Naive thymus-derived CD4-positive, alpha-beta T cell (primary cell): ENCODE measurements around the gene CXCL16. TPM values are rescaled to one million over a fixed set of nuclear protein-coding genes. Genes with fewer than 3 reads are reported as not detected.

Experiments used
- ATAC-seq: fragments of 150-1000 bp; cut with Tn5 transposase; 2 replicates; pipeline ENCODE4 v1.10.0; 2021; ENCODE audit warnings: mild to moderate bottlenecking, moderate library complexity
- CTCF ChIA-PET: fragments of 350-600 bp; sonication (Branson Sonifier 250); formaldehyde crosslinking; loops from one replicate; lab custom pipeline; 2021; ENCODE audit warnings: antibody characterized with exemption; lab: Charles Lee
- POLR2A ChIA-PET: fragments of 350-600 bp; sonication (Branson Sonifier 250); formaldehyde crosslinking; loops from one replicate; lab custom pipeline; 2021; ENCODE audit warnings: antibody characterized with exemption, inconsistent platforms; lab: Charles Lee
- DNase-seq, 9 donors: peaks; one replicate each; pipeline versions ENCODE4 v3.0.0 to v3.0.0-alpha.2; 2020 to 2022; ENCODE audit warnings: mixed read lengths in 1 of 9
- H3K27ac ChIP-seq: one replicate; pipeline ENCODE4 v1.7.0; 2013; ENCODE audit warnings: mild to moderate bottlenecking, low read depth, low read length, moderate library complexity
- H3K27me3 ChIP-seq, 2 donors: one replicate each; pipeline ENCODE4 v1.7.0; 2013; ENCODE audit warnings: low read length in 2 of 2, mild to moderate bottlenecking in 2 of 2, moderate library complexity in 2 of 2; ENCODE audit not compliant: control insufficient read depth in 2 of 2, insufficient read depth in 2 of 2
- H3K36me3 ChIP-seq, 3 experiments: 1 replicate in 2 of 3; 2 replicates in 1 of 3; pipeline ENCODE4 v1.7.0; 2013; ENCODE audit warnings: low read length in 3 of 3, mild to moderate bottlenecking in 3 of 3, moderate library complexity in 1 of 3; ENCODE audit not compliant: insufficient read depth in 3 of 3, control insufficient read depth in 2 of 3
- H3K4me1 ChIP-seq, 2 donors: one replicate each; pipeline ENCODE4 v1.7.0; 2013; ENCODE audit warnings: low read length in 2 of 2, mild to moderate bottlenecking in 2 of 2, moderate library complexity in 1 of 2; ENCODE audit not compliant: control insufficient read depth in 2 of 2, insufficient read depth in 2 of 2
- H3K4me3 ChIP-seq: 2 replicates; pipeline ENCODE4 v1.7.0; 2013; ENCODE audit warnings: mild to moderate bottlenecking, low read length
- H3K9me3 ChIP-seq, 3 experiments: 1 replicate in 2 of 3; 2 replicates in 1 of 3; pipeline ENCODE4 v1.7.0; 2013; ENCODE audit warnings: low read length in 3 of 3; ENCODE audit not compliant: control insufficient read depth in 2 of 3
- H3K27ac Mint-ChIP-seq, 9 donors: one replicate each; pipeline ENCODE4 v1.8.0; 2020 to 2022; ENCODE audit warnings: mixed read lengths in 9 of 9, mild to moderate bottlenecking in 8 of 9, moderate library complexity in 5 of 9, inconsistent platforms in 2 of 9
- H3K27me3 Mint-ChIP-seq, 5 donors: one replicate each; pipeline ENCODE4 v1.8.0; 2021 to 2022; ENCODE audit warnings: mixed read lengths in 5 of 5, mild to moderate bottlenecking in 1 of 5
- H3K36me3 Mint-ChIP-seq, 5 donors: one replicate each; pipeline ENCODE4 v1.8.0; 2020 to 2022; ENCODE audit warnings: mixed read lengths in 5 of 5, mild to moderate bottlenecking in 3 of 5, inconsistent platforms in 1 of 5
- H3K4me1 Mint-ChIP-seq, 7 donors: one replicate each; pipeline ENCODE4 v1.8.0; 2020 to 2022; ENCODE audit warnings: mixed read lengths in 7 of 7, mild to moderate bottlenecking in 3 of 7, inconsistent platforms in 1 of 7
- H3K4me3 Mint-ChIP-seq, 10 donors: one replicate each; pipeline ENCODE4 v1.8.0; 2020 to 2022; ENCODE audit warnings: mild to moderate bottlenecking in 10 of 10, mixed read lengths in 10 of 10, moderate library complexity in 6 of 10, inconsistent platforms in 2 of 10
- H3K9me3 Mint-ChIP-seq, 11 donors: one replicate each; pipeline ENCODE4 v1.8.0; 2020 to 2022; ENCODE audit warnings: mixed read lengths in 11 of 11, mild to moderate bottlenecking in 4 of 11, inconsistent platforms in 1 of 11, moderate library complexity in 1 of 11
- intact Hi-C, 2 donors: fragments of 100-400 bp; cut with micrococcal nuclease; formaldehyde crosslinking; loops; one replicate each; pipeline ENCODE4 v1.15.1; 2023
- polyA plus RNA-seq, 2 donors: library from polyadenylated mRNA; unstranded; fragments of 300-500 nt; fragmentation: Illumina TruSeq; gene quantifications; one replicate each; pipeline ENCODE4 v1.2.3, GENCODE V29; 2021
- total RNA-seq, 6 experiments: library from RNA in 5 of 6; stranded (reverse) in 5 of 6; gene quantifications; 1 replicate in 5 of 6; 2 replicates in 1 of 6; pipeline ENCODE4 v1.2.3 and lab custom pipeline; 2021 to 2026

Gene CXCL16, protein sequence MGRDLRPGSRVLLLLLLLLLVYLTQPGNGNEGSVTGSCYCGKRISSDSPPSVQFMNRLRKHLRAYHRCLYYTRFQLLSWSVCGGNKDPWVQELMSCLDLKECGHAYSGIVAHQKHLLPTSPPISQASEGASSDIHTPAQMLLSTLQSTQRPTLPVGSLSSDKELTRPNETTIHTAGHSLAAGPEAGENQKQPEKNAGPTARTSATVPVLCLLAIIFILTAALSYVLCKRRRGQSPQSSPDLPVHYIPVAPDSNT
- total RNA-seq (10 to 100 TPM in 2 of 5 experiments, 1 to 10 TPM in 3; 2.6 to 68.0 (median 3.4) TPM), polyA plus RNA-seq (1 to 10 TPM; 1.2 to 4.4 TPM), total RNA-seq (lab: John Stamatoyannopoulos, UW) (4.0 reads per million, percentile 21 among the genes with 10 or more reads in this experiment)

DNA sequence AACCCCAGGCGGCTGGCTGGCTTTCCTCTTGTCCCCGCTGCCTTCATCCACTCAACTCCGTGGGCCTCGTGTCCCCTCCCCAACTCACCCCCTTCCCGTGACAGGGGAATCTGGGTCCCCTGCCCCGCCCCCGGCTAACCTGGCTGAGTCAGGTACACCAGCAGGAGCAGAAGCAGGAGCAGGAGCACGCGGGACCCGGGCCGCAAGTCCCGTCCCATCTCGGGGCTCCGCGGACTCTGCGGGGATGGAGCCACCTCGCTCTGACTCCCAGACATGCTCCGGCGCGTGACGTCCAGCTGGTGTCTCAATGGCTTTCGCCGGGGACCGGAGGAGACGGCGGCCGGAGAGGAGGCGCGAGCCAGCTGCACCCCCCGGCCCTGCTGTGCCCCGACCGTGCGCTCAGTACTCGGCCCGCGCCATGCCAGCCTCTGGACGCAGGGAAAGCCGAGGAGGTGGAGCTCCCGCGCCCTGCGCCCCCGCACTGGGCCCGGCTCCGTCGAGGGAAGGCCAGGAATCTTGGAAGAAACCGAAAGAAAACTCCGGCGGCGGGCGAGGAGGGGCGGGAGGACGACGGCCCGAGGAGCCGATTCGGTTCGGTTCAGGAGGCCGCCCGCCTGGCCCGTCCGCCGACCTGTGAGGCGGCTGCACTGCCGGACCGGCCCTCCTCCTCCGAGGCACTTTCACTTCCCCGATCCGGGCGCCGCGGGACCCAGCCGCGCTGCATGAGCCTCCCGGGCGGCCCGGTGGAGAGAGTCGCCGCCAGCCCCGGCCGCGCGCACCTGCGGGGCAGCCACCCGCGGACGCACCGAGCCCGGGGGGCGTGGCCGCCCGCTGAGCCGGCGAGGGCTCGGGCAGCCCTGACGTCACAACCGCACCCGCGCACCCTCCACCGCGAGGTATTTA is at the start of gene CXCL16, which contains the start of gene ZMYND15:
TSS of gene CXCL16 (minus strand) at position 807 of the 903 bp plus-strand sequence. CDS start at position 218, 589 bp downstream.
TSS of gene ZMYND15 (plus strand) at position 712 of the 903 bp plus-strand sequence. CDS start 716 bp downstream, outside the sequence.
- ChIA-PET POLR2A (interaction anchor here (0.8 to 2.7 kb wide), 5 partner anchors 14 to 51 kb away, joined by 3 to 12 read pairs (median 6); partner anchors contain the start of gene PELP1), CTCF (no interaction called here)
- Mint-ChIP-seq H3K27me3 (peaks cover 0 to 36% (median 6%) of the 10 kb centered on the region in 5 donors), H3K4me1 (peaks cover 12 to 25% (median 18%) of the 10 kb centered on the region in 7 donors), H3K36me3 (peaks cover 0 to 1% (median 0%) of the 10 kb centered on the region in 5 donors), H3K27ac (peak within 1 kb of the TSS; percentile 51 to 97 (median 92)), H3K9me3 (no peaks in the 10 kb centered on the region), H3K4me3 (peak within 1 kb of the TSS; percentile 85 to 95 (median 92))
- Histone ChIP-seq H3K27ac (peak within 1 kb of the TSS; percentile 49), H3K4me3 (peak within 1 kb of the TSS; percentile 72), H3K9me3 (no peaks in the 10 kb centered on the region), H3K27me3 (no peaks in the 10 kb centered on the region), H3K36me3 (peaks cover 0 to 4% (median 0%) of the 10 kb centered on the region in 3 experiments), H3K4me1 (peaks cover 12 to 15% of the 10 kb centered on the region in 2 donors)
- intact Hi-C loops: loop anchor here (1.0 to 10.0 kb wide), 3 partner anchors 8 to 595 kb away; partner anchors contain the start of genes MED11 (in 2 of the 2), CYB5D2 (in 1 of the 2) and ZZEF1 (in 1 of the 2)
- DNase-seq (peak; percentile 58 to 71 (median 64)), ATAC-seq (peak; percentile 70)

DNA sequence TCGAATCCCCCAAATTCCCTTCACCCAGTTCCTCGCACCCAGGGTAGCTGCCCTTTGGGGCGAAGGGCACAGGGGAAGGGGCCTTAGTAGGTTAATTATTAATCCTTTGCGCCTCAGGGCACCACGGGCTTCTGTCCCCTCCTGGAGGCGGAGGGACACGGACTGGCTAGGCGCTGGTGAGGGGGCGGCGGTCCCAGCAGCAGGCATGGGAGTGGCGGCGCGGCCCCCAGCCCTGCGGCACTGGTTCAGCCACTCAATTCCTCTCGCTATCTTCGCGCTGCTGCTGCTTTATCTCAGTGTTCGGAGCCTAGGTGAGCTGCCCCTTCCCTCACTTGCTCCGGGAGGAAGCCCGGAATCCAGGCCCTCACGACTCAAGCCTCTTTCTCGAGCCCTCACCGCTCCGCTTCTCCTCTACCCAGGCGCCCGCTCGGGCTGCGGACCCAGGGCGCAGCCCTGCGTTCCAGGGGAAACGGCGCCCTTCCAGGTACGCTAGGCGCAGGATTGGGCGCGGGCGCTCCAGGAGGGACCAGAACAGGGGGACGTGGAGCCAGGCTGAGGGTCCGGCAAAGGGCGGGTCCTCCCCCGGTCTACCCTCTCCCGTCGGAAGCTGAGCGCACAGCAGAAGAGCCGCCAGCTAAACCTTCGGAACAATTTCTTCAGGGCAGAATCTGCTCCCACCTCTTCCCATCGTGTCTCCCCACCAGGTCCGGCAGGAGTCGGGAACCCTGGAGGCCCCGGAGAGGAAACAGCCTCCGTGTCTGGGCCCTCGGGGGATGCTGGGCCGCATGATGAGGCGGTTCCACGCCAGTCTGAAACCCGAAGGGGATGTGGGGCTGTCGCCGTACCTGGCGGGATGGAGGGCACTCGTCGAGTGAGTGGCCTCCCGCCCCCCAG is 49.3 kb upstream of the CXCL16 start, which contains the start of gene GLTPD2:
TSS of gene GLTPD2 (plus strand) at position 158 of the 894 bp plus-strand sequence. CDS start at position 206, 48 bp downstream.
- DNase-seq: no peak
- Mint-ChIP-seq H3K4me3 (peak within 1 kb of the TSS; percentile 66 to 88 (median 76)), H3K27ac (peak within 1 kb of the TSS in 4 of 9 donors; percentile 31 to 82 (median 49)), H3K4me1 (peaks cover 11 to 34% (median 19%) of the 10 kb centered on the region in 7 donors), H3K36me3 (peaks cover 0 to 4% (median 0%) of the 10 kb centered on the region in 5 donors), H3K9me3 (peaks cover 0 to 2% (median 0%) of the 10 kb centered on the region in 11 donors), H3K27me3 (peaks cover 27 to 59% (median 39%) of the 10 kb centered on the region in 5 donors)
- H3K4me3 ChIP-seq: peak within 1 kb of the TSS; percentile 75
- ChIA-PET CTCF (interaction anchor here (0.9 to 2.0 kb wide), 8 partner anchors 57 to 745 kb away, joined by 4 to 16 read pairs (median 4); partner anchors contain the start of genes ARRB2, C17orf107, MED11 and PELP1), POLR2A (interaction anchor here (0.5 to 4.3 kb wide), 13 partner anchors 10 to 178 kb away, joined by 3 to 48 read pairs (median 4); partner anchors contain the start of genes ARRB2, PELP1, PLD2 and SPAG7)
- peak within 1 kb of the TSS; percentile 73 for H3K27ac ChIP-seq
- peaks cover 0 to 11% of the 10 kb centered on the region in 2 donors for H3K27me3 ChIP-seq
- H3K9me3 ChIP-seq: no peaks in the 10 kb centered on the region
- H3K4me1 ChIP-seq: peaks cover 15 to 20% of the 10 kb centered on the region in 2 donors
- intact Hi-C loops: loop anchor here in 1 of 2 donors (5.0 kb wide), 1 partner anchor 113 kb away; the partner anchor contains the start of gene CHRNE
- H3K36me3 ChIP-seq: no peaks in the 10 kb centered on the region
- no peak for ATAC-seq

DNA sequence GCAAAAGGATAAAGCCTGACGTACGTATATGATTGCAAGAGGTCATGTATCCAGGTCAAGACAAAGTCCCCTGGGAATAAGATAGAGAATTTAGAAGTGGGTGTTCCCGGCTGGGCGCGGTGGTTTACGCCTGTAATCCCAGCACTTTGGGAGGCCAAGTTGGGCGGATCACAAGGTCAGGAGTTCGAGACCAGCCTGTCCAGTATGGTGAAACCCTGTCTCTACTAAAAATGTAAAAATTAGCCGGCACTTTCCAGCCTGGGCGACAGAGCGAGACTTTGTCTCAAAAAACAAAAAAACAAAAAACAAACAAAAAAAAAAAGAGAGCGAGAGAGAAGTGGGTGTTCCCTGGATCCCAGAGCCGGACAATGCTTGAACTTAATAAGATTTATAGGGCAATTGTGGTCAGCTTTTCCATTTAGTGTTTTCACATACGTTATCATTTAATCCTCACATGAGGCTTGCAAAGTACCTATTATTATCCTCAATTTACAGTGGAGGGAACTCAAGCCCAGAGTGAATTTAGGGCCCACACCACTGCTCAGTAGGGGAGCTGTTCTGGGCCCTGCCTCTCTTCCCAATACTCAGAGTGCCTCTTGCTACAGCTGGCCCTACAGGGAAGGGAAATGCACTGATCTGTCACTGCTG is 48.6 kb upstream of the CXCL16 start:
- Histone ChIP-seq H3K36me3 (no peaks in the 10 kb centered on the region), H3K27me3 (peaks cover 3 to 11% of the 10 kb centered on the region in 2 donors), H3K4me1 (peaks cover 15 to 20% of the 10 kb centered on the region in 2 donors), H3K4me3 (no peak overlapping the region), H3K27ac (no peak overlapping the region), H3K9me3 (no peaks in the 10 kb centered on the region)
- Mint-ChIP-seq H3K9me3 (peaks cover 0 to 2% (median 0%) of the 10 kb centered on the region in 11 donors), H3K36me3 (peaks cover 0 to 4% (median 0%) of the 10 kb centered on the region in 5 donors), H3K4me3 (peak overlapping the region in 8 of 10 donors; percentile 32 to 67 (median 51)), H3K27ac (peak overlapping the region in 2 of 9 donors; percentile 32 to 65), H3K27me3 (peaks cover 35 to 63% (median 47%) of the 10 kb centered on the region in 5 donors), H3K4me1 (peaks cover 11 to 39% (median 19%) of the 10 kb centered on the region in 7 donors)
- intact Hi-C loops: loop anchor here in 1 of 2 donors (5.0 kb wide), 1 partner anchor 114 kb away; the partner anchor contains the start of gene CHRNE
- DNase-seq (no peak), ATAC-seq (no peak)
- ChIA-PET CTCF (interaction anchor here (1.4 kb wide), 1 partner anchor 85 kb away, joined by 4 read pairs; the partner anchor contains the start of gene PELP1), POLR2A (interaction anchor here (0.5 to 4.3 kb wide), 5 partner anchors 17 to 93 kb away, joined by 3 to 48 read pairs (median 4); partner anchors contain the start of genes ARRB2 and PELP1)

DNA sequence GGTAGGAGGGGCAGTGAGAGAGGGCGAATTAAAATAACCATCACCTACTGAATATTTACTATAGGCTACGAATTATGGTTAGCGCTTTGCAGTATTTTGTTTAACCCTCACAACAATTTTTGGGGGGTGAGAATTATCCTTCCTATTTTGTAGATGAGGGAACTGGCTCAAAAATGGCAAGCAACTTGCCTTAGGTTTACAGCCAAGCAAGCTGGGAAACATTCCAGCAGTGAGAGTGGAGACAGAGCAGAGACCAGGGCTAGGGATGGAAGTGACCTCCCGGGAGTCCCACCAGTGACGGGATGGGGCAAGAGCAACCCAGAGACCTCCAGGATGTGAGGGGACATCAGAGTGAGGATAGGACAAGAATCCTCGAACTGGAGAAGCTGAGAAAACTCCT is 46.8 kb upstream of the CXCL16 start:
- no peaks in the 10 kb centered on the region for H3K36me3 ChIP-seq
- ChIA-PET POLR2A (interaction anchor here (0.6 kb wide), 1 partner anchor 78 kb away, joined by 3 read pairs; no protein-coding TSS in a partner anchor), CTCF (no interaction called here)
- no peaks in the 10 kb centered on the region for H3K9me3 ChIP-seq
- peaks cover 48 to 72% (median 56%) of the 10 kb centered on the region in 5 donors for H3K27me3 Mint-ChIP-seq
- H3K4me3 Mint-ChIP-seq: peak overlapping the region in 4 of 10 donors; percentile 29 to 71 (median 63)
- peaks cover 3 to 16% of the 10 kb centered on the region in 2 donors for H3K27me3 ChIP-seq
- H3K36me3 Mint-ChIP-seq: peaks cover 0 to 4% (median 0%) of the 10 kb centered on the region in 5 donors
- H3K4me3 ChIP-seq: no peak overlapping the region
- no peak for DNase-seq
- peaks cover 15 to 20% of the 10 kb centered on the region in 2 donors for H3K4me1 ChIP-seq
- no peak overlapping the region for H3K27ac Mint-ChIP-seq
- no peak for ATAC-seq
- H3K9me3 Mint-ChIP-seq: peaks cover 0 to 2% (median 0%) of the 10 kb centered on the region in 11 donors
- H3K27ac ChIP-seq: no peak overlapping the region
- H3K4me1 Mint-ChIP-seq: peaks cover 16 to 39% (median 19%) of the 10 kb centered on the region in 7 donors
- intact Hi-C loops: loop anchor here in 1 of 2 donors (5.0 kb wide), 1 partner anchor 116 kb away; the partner anchor contains the start of gene CHRNE
